Hematopoietic multipotent progenitor cell (in vitro differentiated cells): ENCODE measurements around the gene TMPRSS5. TPM values are rescaled to one million over a fixed set of nuclear protein-coding genes. Genes with fewer than 3 reads are reported as not detected.

Experiments used
- small RNA-seq: library from RNA; depleted of rRNA; stranded (forward); fragments of <200 nt; gene quantifications from one replicate; pipeline ENCODE3, GENCODE V24; 2012
- total RNA-seq: library from RNA; depleted of rRNA; stranded (reverse); fragments of >200 nt; gene quantifications from one replicate; pipeline ENCODE4 v1.2.3, GENCODE V29; 2012

TMPRSS5 gene
- total RNA-seq, 1 donor: 0.27 TPM

Small RNA genes within 50 kb of the gene (small RNA-seq; reads per million reads assigned to genes)
- gene RPS29P19: not detected

Other genes starting within 250 kb of the TMPRSS5 start
- gene DRD2, start 230.9 kb downstream of the TMPRSS5 start, total RNA-seq: not detected
- 9.4 TPM for gene ZW10, start 67.4 kb upstream of the TMPRSS5 start, total RNA-seq
- gene CLDN25, start 73.5 kb upstream of the TMPRSS5 start, total RNA-seq: not detected
- gene USP28, start 169.3 kb upstream of the TMPRSS5 start, total RNA-seq: 5.9 TPM
- not detected for gene HTR3B, start 198.5 kb upstream of the TMPRSS5 start, total RNA-seq